DMS 273 (cell line): ENCODE data around the gene CCDC150.
"Not testable (repeated sequence)": the region's sequence is repeated elsewhere in the genome, so short reads cannot be mapped to it uniquely, and the experiment has no call there.

Experiments used
- DNase-seq: peaks from one replicate; lab custom pipeline; 2025; ENCODE audit not compliant: unreplicated experiment; lab: John Stamatoyannopoulos, UW

CCDC150 gene

GRCh38 chr2:196639180-196640030, at the start of gene CCDC150:
CCDC150 (plus strand) TSS chr2:196639715; CDS start chr2:196639767, 52 bp downstream.
- DNase-seq = peak; percentile 99

- peak; percentile 55 for DNase-seq
Observed at GRCh38 chr2:196590286-196590685, 49.2 kb upstream of the CCDC150 start.

DNA sequence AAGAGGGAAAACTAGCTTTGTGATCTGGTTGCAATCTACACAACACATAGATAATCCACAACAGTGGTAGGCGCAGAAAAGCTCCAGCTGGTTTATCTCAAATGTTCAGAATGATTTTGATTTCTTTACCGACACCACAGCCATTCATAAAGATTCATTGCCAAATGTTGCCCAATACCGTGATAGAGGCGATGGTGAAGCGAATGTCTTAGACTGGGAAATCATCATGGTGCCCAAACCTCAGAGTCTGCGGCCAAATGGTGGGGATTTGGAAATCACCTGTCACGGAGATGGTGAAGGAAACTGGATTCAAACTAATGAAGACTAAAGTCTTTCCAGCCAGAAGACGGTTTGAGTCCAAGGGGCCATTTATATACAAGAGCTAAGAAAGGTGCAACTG, 48.5 kb upstream of the CCDC150 start:
- DNase-seq = peak; percentile 36

GRCh38 chr2:196591621-196592022, 47.9 kb upstream of the CCDC150 start:
- DNase-seq = peak; percentile 79

- peak; percentile 86 for DNase-seq
Observed at GRCh38 chr2:196592331-196592910, 47.1 kb upstream of the CCDC150 start.

DNA sequence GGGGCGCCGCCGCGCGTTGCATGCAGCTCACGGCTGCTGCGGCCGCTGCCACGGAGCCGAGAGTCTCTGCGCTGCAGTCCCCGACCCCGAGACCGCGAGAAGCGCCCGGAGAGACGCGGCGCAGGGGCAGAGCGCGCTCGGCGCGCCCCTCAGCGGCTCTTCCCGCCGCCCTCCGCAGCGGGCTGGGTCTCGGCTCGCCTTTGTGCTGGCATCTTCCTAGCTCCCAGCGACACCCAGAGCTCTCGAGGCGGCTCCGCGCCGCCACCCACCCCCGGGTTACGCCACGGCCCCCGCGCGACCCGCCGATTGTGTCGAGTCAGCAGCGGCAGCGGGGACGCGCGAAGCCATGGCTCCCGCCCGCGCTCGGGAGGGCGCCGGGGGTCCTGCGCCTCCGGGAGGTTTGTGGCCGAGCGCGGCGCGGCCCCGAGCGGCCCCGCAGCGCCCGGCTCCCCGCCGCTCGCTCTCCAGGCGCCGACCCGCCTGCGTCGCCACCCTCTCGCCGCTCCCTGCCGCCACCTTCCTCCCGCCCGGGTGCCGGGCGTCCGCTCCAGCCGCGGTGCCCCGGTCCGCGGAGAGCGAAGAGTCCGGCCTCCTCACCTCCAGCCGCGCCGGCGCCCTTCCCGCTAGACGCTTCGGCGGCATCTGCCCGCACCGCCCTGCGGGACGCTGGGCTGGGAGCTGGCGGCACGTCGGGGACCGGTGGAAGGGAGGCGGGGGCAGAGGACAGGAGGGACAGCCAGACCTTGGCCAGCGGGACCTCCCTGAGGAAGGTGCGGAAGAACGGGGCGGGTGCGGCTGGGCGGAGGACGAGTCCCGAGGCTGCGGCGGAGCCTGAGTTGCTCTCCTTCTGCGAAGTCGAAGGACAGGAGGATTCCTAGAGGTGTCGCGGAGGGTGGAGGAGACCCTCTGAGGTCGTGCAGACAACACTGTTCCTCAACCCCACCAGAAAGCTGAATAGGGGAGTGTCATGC, 46.3 kb upstream of the CCDC150 start, which contains the start of gene HECW2:
TSS of gene HECW2 (minus strand) at position 644 of the 971 bp plus-strand sequence.
- DNase-seq = peak; percentile 91

- DNase-seq = no peak
Observed at GRCh38 chr2:196594158-196594557, 45.4 kb upstream of the CCDC150 start.

DNA sequence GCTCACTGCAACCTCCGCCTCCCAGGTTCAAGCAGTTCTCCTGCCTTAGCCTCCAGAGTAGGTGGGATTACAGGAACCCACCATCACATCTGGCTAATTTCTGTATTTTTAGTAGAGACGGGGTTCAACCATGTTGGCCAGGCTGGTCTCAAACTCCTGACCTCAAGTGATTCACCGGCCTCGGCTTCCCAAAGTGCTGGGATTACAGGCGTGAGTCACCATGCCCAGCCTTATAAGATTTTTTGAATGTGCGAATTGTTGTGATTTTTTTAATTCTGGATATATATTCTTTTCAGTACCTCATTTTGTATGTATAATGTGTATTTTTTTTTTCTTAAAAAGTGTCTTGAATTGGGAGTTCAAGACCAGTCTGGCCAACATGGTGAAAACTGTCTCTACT, 42.0 kb upstream of the CCDC150 start:
- DNase-seq = no peak

GRCh38 chr2:196598412-196598811, 41.1 kb upstream of the CCDC150 start:
- DNase-seq = no peak

DNA sequence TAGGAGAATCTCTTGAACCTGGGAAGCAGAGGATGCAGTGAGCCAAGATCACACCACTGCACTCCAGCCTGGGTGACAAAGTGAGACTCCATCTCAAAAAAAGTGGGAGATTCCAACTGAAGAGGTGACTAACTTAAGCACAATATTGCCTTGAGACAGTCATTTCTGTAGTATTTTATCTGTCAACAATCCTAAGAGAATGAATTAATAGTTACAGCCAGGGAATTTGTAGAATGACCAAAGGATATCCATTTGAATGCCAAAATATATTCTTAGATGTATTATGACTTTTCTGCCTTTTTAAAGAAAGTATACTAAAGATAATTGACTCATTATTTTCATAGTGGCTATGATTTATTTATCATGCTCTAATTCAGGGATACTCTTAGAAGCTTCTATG, 40.7 kb upstream of the CCDC150 start:
- no peak for DNase-seq

GRCh38 chr2:196601430-196602306, 37.8 kb upstream of the CCDC150 start:
- peak; percentile 79 for DNase-seq

- DNase-seq = no peak
Observed at GRCh38 chr2:196604196-196604595, 35.3 kb upstream of the CCDC150 start.

- DNase-seq = no peak
Observed at GRCh38 chr2:196606516-196606915, 33.0 kb upstream of the CCDC150 start.

DNA sequence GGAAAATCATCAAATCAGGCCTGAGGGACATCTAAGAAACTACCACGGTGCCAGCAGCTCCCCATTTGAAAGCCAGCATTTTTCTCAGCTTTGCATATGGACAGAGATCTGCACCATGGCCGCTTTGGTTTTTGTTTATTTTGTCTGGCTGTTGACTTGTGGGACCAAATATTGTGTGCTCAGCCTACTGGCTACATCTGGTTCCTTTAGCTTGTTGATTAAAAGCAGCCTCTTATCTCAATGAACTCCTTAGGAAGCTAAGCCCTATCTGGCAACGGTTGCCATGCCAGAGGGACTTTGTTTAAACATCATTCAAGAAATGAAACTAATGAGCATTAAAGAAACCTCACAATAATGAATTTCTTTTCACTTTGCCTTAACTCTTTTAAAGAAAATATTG, 32.4 kb upstream of the CCDC150 start:
- DNase-seq = peak; percentile 72

GRCh38 chr2:196607896-196608295, 31.6 kb upstream of the CCDC150 start:
- DNase-seq = not testable (repeated sequence)

DNA sequence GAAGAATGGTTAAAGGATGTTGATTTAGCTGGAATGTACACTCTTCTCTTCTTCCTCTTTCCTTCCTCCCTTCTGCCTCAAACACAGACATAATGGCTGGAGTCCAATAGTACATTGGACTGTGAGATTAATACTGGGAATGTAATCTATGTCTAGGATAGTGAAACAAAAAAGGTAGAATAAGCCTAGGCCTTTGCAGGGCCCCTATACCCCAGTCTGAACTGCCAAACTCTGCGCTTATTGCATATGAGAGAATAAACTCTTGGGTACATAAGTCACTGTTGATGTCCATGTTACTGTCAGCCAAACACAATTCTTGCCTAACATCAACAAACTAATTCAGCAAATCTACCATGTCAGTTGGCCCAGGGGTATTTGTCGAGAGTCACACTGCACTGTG, 29.7 kb upstream of the CCDC150 start:
- no peak for DNase-seq

GRCh38 chr2:196610796-196611195, 28.7 kb upstream of the CCDC150 start:
- DNase-seq = no peak

DNA sequence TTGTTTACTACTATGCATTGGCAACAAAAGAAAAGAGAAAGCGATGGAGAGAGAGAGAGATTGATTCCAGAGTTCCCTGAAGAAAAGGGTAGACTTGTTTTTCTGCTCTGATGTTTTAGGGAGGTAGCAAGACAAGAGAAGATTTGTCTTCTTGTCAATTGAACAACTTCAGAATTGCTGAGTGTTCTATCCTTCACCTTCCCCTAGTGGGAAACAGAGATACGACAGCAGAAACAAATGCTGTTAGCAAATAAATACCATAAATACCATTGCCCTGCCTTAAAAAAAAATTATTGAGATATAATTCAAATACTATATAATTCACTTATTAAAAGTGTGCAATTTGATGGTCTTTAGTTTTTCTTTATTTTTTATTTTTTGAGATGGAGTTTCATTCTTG, 26.2 kb upstream of the CCDC150 start:
- DNase-seq = no peak

DNA sequence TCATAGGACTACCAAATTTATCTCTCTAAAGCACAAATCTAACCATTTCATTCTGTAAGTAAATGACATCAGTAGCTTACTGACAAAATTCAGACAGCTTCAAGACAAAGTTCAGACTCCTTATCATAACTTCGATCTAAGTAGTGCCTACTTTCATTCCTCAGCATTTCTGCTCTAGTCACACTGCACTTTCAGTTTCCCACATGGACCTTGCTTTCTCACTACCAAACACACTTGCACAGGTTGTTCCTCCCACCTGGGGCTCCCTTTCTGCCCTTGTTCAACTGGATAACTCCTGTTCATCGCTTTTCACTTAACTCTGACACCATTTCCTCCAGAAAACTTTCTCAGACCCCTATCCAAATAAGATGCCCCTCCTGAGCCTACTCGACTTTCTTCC, 22.1 kb upstream of the CCDC150 start:
- no peak for DNase-seq

- no peak for DNase-seq
Observed at GRCh38 chr2:196618661-196619060, 20.9 kb upstream of the CCDC150 start.
